GM08714 (cell line): Measurements from ENCODE around the gene COX11.

Source experiments
- H3K4me3 ChIP-seq: fragments of 200-500 bp; sonication (Bioruptor generic); 2 replicates; pipeline ENCODE4 v1.5.1; 2014; ENCODE audit warnings: mild to moderate bottlenecking, low read length, inconsistent platforms
- ZNF274 ChIP-seq: IDR thresholded peaks from 2 replicates; pipeline ENCODE4 v1.6.1; 2012; ENCODE audit warnings: mild to moderate bottlenecking, low read depth, low read length

COX11 gene

GRCh38 chr17:54944796-54945195, 23.7 kb downstream of the COX11 start:
- TF ChIP-seq ZNF274: no peak
- H3K4me3 ChIP-seq: no peak overlapping the region

DNA sequence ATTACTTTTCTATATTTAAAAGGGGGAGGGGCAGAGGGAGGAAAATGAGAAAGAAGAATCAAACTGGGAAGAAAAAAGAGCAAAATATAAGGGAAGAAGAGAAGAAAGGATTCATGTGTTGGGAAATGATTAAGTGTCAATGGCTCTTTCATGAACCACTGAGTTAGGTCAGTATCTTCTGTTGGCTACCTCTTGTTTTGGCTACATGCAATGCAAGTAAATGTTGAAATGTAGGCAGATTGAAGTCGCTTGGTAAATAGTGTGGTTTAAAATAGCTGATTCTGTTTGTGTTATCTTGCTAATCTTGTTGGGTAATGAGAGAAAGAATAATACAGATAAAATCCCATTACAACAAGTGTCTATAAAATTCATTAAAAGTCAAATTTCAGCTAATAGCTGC, 27.2 kb downstream of the COX11 start:
- no peak overlapping the region for H3K4me3 ChIP-seq
- no peak for TF ChIP-seq ZNF274

DNA sequence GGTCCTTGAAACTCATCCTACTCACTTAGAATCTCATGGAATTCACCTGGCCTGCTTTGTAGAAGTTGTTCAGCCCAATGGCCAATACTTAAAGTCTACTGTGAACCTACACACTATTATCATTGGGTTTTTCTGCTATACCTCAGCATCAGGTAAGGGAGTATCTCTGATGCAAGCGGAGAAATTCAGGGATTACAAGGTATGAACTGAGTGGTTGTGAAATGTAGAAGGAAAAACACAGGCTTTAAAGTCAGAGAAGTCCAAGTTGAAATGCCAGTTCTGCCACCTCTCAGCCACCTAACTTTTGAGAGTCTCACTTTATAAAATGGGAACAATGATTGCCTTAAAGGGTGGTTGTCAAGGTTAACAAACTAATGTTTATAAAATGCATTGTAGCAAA, 31.0 kb downstream of the COX11 start:
- no peak overlapping the region for H3K4me3 ChIP-seq
- no peak for TF ChIP-seq ZNF274

GRCh38 chr17:54937018-54937417, 31.4 kb downstream of the COX11 start:
- TF ChIP-seq ZNF274: no peak
- no peak overlapping the region for H3K4me3 ChIP-seq

- H3K4me3 ChIP-seq: no peak overlapping the region
- no peak for TF ChIP-seq ZNF274
Measured at GRCh38 chr17:54935471-54935870, 33.0 kb downstream of the COX11 start.

- H3K4me3 ChIP-seq: no peak overlapping the region
- no peak for TF ChIP-seq ZNF274
Measured at GRCh38 chr17:54933921-54934320, 34.5 kb downstream of the COX11 start.

DNA sequence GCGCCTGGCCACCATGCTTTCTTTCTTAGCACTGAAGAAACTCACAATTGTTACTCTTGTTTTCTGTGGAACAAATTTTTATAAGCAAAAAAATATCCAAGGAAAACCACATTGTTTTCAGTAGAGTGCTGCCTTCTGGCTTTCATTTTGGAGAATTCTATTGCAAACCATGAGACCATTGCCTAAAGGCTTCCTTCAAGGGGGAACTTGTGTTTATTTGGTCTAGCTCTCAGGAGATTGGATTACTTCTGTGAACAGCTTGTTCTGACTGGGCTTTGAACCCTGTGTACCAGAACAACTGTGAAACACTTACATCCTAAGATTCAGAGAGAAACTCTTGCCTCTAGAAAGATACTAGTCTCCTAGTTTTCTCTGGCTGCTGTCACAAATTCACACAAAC, 35.7 kb downstream of the COX11 start:
- TF ChIP-seq ZNF274: no peak
- no peak overlapping the region for H3K4me3 ChIP-seq

GRCh38 chr17:54927525-54927924, 40.9 kb downstream of the COX11 start:
- no peak overlapping the region for H3K4me3 ChIP-seq
- TF ChIP-seq ZNF274: no peak

DNA sequence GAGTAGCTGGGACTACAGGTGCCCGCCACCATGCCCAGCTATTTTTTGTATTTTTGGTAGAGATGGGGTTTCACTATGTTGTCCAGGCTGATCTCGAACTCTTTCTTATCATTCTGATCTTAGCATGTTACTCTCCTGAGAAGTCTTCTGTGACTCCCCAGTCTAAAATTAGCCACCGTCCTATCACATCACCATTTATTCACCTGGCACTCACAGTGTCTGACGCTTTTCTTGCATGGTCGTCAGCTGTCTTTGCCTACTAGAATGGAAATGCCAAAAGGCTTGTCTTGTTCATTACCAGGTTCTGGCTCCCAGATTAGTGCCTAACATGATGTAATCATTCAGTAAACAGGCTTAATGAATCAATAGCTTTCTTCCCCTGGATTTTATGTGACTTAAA, 44.0 kb downstream of the COX11 start:
- no peak for TF ChIP-seq ZNF274
- H3K4me3 ChIP-seq: no peak overlapping the region

- no peak for TF ChIP-seq ZNF274
- H3K4me3 ChIP-seq: no peak overlapping the region
Measured at GRCh38 chr17:54920819-54921218, 47.6 kb downstream of the COX11 start.

DNA sequence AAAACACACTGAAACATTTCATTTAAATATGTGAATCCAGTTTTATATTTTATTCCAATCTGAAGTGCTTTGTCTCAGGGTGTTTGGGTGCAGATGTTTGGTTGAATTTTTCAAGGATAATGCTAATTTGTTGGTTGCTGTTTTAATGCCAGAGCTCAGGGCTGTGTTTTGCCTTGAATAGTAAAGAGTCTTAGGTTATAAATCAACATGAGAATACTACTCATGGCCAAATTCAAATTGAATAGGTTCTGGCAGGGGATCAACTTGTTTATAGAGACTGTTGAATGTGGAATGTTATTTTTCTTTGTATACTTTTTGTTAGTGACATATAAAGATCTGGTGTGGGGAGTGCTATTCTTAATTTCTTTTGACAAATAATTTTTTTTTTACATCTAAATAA, 49.0 kb downstream of the COX11 start:
- no peak overlapping the region for H3K4me3 ChIP-seq
- TF ChIP-seq ZNF274: no peak

- H3K4me3 ChIP-seq: no peak overlapping the region
- TF ChIP-seq ZNF274: no peak
Measured at GRCh38 chr17:54916721-54917120, 51.7 kb downstream of the COX11 start.
